ENCODE measurements around the gene NEUROG1.
A peak's percentile ranks its signal among the peaks of the same experiment; 100 is the strongest.
"Not testable (repeated sequence)": the region's sequence is repeated elsewhere in the genome, so short reads cannot be mapped to it uniquely, and the experiment has no call there.

NEUROG1 gene

DNA sequence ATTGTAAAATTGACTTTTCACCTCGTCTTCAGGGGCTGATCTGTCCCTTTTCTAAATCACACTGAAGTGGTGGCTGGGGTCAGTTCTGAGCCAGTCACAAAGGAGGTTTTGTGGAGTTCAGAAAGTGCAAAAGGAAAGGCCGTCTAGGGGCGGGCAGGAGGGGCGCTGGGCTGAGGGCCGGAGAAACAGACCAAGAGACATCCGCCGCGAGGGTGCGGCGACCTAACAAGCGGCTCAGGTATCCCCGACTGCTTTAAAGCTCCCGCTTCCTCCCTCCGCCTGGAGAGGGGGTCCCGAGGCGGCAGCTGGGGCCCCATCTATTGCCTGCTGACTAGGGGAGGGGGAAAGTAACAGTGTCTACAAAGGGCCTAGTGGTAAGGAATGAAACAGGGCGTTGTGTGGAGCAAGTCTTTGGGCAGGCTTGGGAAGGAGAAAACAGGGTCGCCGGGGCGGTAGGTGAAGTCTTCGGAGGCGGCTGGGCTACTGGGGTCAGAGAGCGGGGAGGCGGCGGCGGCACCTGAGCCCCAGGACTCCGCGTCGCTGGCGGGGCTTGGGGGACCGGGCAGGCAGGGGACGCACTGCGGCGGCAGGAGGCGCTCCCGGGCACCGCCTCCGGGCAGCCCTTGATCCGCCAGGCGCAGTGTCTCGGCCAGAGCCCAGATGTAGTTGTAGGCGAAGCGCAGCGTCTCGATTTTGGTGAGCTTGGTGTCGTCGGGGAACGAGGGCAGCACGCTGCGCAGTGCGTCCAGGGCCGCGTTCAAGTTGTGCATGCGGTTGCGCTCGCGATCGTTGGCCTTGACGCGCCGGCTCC lies 950 bp downstream of the NEUROG1 start:
- peak; percentile 56 for DNase-seq

DNA sequence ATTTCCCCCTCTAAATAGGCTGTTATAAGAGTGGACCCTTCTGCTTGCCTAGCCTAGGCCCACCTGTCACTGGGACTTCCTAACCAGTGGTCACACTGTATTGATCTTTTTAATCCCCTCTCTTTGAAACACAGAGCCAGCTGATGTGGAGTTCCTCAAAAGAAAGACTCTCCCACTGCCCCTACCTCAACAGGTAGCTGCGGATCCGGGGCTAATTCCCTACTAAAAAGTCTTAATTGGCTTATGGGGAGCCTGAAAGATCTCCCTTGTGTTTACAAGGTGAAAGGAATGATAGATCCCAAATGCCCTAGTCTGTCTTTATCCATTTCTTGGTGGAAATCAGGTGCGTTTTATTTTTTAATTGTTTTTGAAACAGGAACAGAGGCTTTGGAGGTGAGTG lies 2.0 kb downstream of the NEUROG1 start:
- DNase-seq: peak; percentile 95

DNA sequence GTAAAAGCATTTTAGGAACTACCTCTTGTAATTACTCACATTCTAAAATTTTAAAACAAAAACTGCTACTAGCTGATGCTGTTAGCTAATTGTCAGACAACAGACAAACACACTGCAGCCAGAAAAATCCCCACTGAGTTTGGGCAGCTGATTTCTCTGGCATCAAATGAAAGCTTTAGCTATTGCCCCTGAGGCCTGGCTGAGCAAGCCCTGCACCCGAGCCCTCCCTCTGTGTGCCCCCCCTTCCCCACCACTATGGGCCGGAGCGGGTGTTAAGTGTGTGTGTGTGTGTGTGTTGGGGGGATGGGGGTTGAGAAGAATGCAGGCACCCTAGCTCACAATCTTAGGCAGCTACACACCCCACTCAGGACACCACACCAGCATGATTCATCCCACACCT lies 2.4 kb downstream of the NEUROG1 start:
- peak; percentile 95 for DNase-seq

DNA sequence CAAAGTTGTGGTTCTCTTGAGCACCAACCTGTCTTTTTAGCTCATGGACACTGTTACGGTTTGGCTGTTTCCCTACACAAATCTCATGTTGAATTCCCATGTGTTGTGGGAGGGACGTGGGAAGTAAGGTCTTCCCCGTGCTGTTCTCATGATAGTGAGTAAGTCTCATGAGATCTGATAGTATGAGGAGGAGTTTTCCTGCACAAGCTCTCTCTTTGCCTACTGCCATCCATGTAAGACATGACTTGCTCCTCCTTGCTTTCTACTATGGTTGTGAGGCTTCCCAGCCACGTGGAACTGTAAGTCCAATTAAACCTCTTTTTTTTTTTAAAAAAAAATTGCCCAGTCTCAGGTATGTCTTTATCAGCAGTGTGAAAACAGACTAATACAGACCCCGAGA lies 6.2 kb downstream of the NEUROG1 start:
- not testable (repeated sequence) for DNase-seq

DNA sequence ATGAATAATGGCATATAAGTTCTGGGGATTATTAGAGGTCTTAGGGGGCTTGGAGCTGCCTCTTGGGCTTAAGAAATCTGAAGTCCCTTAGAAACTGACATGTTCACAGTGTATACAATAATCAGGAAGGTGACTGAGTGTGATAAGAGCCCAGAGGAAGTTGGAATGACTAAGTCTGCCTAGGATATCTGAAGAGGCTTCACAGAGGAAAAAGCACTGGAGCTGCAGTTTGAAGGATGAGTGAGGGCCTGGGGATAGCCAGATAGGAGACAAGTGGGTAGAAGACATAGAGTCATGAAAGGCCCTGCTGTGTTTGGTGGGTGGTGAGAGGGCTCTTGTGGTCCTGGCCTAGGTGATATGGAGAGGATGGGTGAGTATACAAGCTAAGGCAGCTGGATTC lies 8.8 kb downstream of the NEUROG1 start:
- DNase-seq: no peak

DNA sequence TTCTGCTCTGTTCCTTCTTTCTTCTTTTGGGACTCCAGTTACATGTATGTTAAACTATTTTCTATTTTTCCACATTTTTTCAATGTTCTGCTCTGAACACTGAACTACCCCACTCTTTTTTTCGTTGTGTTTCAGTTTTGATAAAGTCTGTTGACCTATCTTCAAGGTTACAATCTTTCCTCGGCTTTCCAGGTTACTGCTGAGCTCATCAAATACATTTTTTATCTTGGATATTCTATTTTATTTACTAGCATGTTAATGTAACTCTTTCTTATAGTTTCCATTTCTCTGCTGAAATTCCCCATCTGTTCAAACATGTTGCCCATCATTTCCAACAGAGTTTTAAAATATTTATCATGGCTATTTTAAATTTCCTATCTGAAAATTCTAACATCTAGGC lies 13.8 kb downstream of the NEUROG1 start:
- no peak for DNase-seq

DNA sequence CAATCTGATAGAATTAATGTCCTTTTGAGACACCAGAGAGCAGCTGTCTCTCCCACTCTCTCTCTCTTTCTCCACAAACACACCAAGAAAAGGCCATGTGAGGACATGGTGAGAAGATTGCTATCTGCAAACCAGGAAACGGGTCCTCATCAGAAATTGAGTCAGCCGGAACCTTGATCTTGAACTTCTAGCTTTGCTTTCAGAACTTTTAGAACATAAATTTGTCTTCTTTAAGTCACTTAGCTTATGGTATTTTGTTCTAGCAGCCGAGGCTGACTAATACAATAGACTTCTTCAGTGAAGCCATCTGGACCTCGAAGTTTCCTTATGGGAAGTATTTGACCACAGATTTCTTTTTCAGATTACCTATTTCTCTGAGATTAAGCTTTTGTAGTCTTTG lies 18.1 kb downstream of the NEUROG1 start:
- DNase-seq: no peak

DNA sequence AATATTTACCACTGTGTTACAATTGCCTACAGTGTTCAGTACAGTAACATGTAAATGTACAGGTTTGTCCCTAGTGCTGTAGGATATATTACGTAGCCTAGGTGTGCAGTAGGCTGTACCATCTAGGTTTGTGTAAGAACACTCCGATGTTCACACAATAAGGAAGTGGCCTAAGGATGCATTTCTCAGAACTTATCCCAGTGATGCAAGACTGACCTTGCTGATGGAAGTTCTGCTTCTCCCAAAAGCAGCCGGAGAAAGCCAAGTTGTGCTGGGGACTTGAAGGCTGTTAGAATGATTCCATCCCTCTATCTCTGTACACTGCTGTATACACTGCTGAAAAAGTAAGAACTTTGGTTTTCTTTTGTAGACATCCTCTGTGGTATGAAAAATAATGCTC lies 21.6 kb downstream of the NEUROG1 start:
- no peak for DNase-seq

DNA sequence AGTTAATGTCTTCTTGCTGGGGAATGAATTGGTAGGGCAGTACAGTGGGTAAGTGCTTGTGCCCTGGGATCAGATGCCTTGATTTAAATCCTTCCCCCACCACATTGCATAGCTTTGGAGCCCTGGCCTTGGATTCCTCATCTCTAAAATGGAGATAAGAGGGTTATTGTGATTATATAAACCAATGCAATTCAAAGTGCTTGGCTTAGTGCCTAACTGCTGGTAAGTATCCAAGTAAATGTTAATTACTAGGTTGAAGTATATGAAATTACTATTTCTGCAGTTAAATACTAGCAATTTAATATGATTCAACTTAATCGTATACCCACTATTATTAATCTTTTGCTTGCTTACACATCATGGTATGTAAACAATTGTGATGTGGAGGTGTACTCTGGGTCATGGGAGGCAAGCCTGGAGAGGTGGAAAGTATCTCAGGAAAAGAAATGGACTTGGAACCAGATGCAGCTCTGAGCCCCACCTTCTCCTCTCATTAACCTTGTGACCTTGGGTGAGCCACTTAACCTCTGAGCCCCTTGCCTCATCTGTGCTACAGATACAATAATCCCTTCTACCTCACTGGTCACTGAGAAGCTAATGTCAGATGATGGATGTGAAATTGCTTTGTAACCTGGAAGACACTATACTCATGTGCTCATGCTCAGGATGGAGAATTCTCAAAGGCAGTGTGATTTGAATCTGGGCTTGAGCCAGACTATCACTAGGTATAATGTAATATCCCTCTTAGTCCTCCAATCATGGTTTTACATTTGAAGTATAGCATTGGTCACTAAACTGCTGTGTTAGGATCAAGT lies 23.8 kb downstream of the NEUROG1 start:
- peak; percentile 90 for DNase-seq

DNA sequence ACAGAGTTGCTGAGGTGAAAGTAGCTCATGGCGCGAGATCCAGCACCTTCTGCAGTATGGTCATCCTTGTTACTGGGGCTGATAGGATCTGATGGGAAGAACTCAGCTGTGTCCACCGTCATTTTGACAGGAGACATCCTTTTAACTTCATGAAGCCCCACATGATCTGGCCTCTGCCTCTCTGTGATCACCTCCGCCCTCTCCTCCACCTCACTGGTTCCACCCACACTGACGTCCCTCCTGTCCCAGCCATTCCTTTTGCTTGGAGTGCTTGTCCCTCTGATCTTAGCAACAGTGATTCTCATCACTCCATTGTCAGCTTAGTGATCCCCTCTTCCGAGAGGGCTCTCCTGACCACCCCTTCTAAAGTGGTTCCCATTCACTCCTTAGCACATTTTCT lies 25.8 kb downstream of the NEUROG1 start:
- DNase-seq: no peak

DNA sequence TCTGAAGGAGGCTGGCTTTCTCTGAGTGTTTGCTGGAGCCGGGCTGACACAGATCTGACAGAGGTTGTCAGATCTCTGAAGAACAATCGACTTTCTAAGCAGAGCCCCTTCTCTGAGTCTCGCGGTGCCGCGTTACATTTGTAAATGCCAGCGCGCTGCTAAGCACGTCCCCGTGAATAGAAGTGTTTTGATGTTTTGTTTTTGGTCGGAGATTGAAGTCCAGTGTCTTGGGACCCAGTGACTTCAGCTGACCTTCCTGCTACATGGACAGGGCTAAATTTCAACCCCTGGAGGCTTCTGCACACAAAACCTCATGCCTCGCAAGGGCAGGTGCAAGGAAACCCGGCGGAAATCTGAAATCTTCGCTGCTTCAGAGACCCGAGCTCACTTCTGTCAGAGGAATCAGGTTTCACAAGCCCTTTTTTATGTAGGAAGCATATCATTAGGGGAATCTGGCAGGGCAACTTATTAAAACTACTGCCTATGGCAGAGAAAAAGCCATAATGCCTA lies 27.2 kb downstream of the NEUROG1 start:
- peak; percentile 37 for DNase-seq

DNA sequence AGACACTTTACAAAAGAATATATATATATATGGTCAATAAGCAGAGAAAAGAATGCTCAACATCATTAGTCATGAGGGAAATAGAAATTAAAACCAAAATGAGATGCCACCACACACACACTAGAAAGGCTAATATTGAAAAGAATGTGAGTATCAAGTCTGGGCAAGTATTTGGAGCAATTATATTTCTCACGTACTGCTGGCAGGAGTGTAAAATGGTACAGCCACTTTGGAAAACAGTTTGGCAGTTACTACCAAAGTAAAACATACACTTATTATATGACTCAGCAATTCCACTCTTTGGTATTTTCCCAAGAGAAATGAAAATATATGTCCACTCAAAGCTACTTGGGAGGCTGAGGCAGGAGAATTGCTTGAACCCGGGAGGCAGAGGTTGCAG lies 29.8 kb downstream of the NEUROG1 start:
- DNase-seq: no peak

DNA sequence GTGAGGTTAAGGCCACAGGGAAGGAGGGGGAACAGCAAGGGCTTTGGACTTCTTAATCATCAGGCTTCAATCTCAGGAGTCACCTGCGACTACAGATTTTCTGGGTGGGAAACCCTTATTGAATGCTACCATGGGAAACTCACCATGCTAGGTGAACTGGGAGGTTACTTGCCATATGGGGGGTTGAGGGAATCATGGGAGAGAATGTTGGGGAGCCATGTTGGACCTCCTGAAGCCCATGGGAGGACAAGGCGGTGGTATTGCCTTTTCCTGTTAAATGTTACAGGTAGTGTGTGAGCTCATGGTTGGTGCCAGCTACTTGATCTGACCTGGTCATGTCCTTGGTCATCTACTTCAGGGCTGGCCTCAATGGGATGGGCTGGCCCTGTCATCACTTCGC lies 31.4 kb downstream of the NEUROG1 start:
- DNase-seq: no peak

DNA sequence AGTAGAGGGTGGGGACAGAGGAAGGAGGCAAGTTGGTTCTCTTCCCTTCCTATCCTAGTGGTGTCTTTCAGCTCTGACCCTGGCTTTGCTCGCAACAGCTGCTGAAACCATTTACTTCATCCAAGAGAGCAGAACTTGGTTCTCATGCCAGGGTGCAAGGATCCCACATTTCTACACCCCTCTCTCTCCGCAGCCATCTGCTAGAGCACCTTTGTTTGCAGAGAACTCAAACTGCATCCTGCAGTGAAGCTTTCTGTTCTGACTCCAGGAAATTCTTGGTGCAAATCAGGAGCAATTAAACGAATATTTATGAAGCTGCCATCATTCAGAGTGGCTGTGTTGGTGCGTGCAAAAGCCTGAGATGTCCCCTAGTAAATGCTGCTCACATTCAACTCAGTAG lies 31.9 kb downstream of the NEUROG1 start:
- DNase-seq: no peak

DNA sequence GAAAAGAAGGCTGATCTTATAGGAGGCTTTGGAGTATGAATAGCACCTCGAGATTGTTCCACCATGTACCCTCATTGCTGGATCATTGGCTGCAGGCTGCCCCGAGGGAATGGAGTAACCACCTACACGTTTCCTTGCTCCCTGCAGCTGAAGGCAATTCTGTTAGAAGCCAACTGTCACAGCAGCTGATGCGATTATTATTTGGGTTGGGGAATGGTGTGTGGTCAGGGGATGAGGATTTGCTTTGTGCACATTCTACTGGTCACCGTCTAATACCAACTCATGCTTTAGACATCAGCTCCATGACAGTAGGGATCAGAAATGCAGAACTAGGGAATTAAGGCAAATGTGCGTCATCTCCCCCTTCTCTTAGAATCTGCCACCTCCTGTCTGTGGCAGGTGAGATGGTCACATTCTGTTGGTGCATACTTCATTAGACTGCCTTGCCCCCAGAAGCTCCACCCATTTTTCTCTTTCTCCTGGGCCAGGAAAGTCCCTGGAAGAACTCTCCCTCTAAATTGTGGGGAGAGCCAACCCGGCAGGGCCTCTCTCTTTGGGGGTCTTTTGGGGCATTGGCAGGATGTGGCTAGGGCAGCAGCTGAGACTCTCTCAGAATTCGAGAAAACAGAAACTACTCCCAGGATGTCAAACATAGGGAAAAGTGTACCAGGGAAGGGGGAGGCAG lies 32.8 kb downstream of the NEUROG1 start:
- DNase-seq: peak; percentile 79

DNA sequence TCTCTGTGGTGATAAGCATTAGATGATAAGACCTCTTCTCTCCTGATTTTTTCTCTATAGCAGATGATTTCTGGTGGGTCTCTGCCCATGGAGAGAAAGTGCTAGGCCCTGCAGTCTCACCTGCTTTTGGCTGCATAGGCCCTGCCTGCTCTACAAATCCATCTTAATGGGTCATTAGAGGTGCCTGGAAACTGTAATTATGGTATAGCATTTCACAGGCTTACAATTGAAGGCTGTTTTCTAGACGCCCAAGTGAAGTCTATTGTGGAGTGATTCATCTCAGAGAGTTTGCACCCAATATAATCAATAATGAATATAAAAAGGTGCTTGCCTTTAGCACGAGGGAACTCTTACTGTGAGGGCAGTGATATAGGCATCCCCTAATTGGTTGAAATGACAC lies 33.8 kb downstream of the NEUROG1 start:
- peak; percentile 63 for DNase-seq

DNA sequence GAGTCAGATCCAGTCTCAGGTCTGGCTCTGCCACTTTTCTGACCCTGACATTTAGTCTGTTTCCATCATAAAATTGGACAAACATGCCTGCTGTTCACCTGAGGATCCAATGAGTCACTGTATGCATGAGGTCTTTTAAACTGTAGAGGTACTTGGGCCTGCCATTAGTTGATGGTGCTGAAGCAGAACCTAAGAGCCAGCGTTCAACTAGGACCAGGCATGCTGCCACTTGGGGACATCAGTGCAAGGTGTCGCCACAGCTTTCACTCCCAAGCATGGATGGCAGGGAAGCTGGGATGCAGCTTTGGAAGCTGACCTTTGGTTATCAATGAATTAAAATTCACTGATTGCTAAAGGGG lies 37.1 kb downstream of the NEUROG1 start:
- DNase-seq: no peak

DNA sequence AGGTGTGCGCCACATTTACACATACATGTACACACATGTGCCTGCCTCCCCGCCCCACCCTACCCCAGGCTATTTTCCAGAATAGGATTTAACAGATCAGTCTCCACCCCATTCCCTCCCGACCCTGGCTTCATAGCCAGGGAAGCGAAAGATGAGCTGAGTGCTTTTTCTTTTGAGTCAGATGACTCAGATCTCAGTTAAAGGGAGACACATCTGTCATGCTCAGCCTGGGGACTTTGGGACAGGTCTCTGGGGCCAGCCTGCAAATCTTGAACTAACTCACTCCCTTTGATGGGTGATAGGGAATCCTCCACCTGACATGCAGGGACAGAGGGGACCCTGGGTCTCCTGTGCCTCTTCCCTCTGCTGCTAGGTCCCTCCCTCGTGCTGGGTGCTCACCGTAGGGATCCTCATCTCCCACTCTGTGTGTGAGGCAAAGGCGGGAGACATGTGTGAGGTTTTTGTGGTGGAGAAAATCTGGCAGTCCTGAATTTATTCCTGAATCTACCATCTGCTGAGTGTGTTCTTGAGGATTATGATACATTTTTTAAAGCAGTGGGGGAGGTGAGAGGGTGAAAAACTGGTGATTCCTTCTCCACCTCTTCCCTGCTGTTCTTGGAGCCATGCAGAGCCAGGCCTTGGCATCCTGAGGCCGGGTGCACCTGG lies 37.7 kb downstream of the NEUROG1 start:
- peak; percentile 91 for DNase-seq

DNA sequence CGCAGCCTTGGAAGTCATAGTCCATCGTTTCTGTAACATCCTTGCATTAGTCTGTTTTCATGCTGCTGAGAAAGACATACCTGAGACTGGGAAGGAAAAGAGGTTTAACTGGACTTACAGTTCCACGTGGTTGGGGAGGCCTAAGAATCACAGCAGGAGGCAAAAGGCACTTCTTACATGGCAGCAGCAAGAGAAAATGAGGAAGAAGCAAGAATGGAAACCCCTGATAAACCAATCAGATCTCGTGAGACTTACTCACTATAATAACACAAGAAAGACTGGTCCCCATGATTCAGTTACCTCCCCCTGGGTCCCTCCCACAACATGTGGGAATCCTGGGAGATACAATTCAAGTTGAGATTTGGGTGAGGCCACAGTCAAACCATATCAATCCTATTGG lies 40.2 kb downstream of the NEUROG1 start:
- not testable (repeated sequence) for DNase-seq

DNA sequence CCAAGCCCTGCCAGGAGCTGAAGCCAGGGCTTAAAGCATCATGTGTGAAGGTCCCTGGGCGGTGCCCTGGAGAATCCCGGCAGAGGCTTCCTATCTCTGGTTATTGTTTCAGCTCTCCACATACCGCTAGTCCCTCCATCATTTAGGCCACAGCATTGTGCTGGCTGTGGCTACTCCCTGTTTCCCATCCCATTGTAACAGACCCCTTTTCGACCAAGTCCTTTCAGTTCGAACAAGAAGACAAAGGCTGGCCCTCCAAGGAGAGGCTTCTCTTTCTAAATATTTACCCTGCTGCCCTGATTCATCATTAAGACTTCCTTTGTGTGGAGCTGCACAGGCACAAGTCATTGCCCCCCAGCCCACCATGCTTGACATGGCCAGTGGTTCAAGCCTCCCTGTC lies 41.6 kb downstream of the NEUROG1 start:
- no peak for DNase-seq

DNA sequence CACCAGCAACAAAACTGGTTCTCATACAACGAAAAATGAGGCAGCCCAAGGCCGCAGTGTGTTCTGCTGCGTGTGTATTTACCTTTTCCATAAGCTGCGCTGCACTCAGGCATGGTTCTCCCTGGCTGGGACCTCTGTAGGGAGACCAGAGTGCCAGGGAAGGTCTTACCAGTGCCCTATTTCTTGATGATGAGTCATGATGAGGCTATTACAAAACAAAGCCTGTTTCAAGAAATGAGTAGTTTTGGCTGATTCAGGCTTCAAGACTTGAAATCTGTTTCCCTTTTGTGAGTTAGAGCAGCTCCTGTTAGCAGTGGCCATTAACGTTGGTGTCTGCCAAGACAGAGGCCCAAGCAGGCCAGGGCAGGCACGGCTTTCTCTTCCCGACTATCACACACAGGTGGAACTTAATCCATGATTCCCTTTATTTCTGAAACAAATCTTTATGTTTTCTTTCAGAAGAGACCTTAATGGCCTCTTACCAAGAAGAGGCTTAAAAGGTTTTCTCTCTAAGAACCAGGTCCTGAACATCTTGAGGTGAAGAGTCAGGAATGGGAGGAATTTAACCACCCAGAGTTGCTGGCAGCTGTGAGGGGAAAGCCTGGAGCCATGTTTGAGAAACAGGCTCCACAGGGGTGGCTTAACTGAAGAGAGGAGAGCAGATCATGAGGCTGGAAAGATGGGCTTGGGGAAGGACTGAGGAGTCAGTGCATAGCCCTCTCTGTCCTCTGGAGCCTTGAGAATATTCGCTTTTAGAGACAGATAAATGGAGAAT lies 42.2 kb downstream of the NEUROG1 start:
- DNase-seq: no peak

DNA sequence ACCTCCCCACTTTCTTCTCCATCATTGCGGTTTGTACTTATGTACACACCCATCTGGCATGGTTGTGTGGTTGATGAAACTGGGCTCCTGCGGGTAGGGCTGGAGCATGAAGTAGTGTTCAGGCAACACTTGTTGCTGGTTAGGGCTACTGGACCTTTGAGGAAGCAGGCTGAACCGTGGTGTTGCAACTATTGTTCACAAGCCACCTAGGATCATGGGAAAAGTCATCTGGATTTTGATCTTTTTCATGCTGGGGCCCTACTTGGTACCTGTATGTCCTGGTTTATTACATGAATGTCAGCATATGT lies 43.5 kb downstream of the NEUROG1 start:
- DNase-seq: no peak
